ENCODE measurements around the gene CUL4A. TPM values are rescaled to one million over a fixed set of nuclear protein-coding genes. Genes with fewer than 3 reads are reported as not detected.
A peak's percentile ranks its signal among the peaks of the same experiment; 100 is the strongest.

The CUL4A gene
- polyA plus RNA-seq, 1 donor from 2014 or later: 69.9 TPM

- TF ChIP-seq RAD21 (conservative IDR thresholded peaks at IDR 0.05) (no peak), MXI1 (conservative IDR thresholded peaks at IDR 0.05; ENCODE audit: poor library complexity, severe bottlenecking) (no peak), CTCF (IDR thresholded peaks at IDR 0.05; ENCODE audit: poor library complexity, severe bottlenecking) (no peak)
Observed at GRCh38 chr13:113293686-113294085, 84.3 kb downstream of the CUL4A start.

GRCh38 chr13:113295776-113296175 lies 86.4 kb downstream of the CUL4A start:
- no peaks in the 10 kb centered on the region for H3F3A ChIP-seq (ENCODE audit: insufficient read depth, low read length, poor library complexity, severe bottlenecking)
- H2AFZ ChIP-seq (ENCODE audit: low read depth, low read length): no peak overlapping the region
- no peaks in the 10 kb centered on the region for H3K9me2 ChIP-seq (ENCODE audit: insufficient read depth, low read length)
- no peak overlapping the region for H3K4me3 ChIP-seq (ENCODE audit: low read length)
- no peak overlapping the region for H3K9ac ChIP-seq (ENCODE audit: low read length)
- H3K36me3 ChIP-seq (ENCODE audit: insufficient read depth, low read length): no peaks in the 10 kb centered on the region
- peaks cover 5% of the 10 kb centered on the region for H3K27me3 ChIP-seq (ENCODE audit: insufficient read depth, low read depth, low read length)
- no peaks in the 10 kb centered on the region for H4K20me1 ChIP-seq (ENCODE audit: insufficient read depth)
- TF ChIP-seq EZH2 (IDR thresholded peaks at IDR 0.05; ENCODE audit: borderline replicate concordance, insufficient read depth, low read length, poor library complexity, severe bottlenecking) (no peak), REST (IDR thresholded peaks at IDR 0.05; ENCODE audit: borderline replicate concordance) (no peak), MXI1 (conservative IDR thresholded peaks at IDR 0.05; ENCODE audit: poor library complexity, severe bottlenecking) (no peak), POLR2AphosphoS5 (IDR thresholded peaks at IDR 0.05) (no peak), EP300 (conservative IDR thresholded peaks at IDR 0.05; ENCODE audit: poor library complexity, severe bottlenecking) (no peak)
- H3K4me2 ChIP-seq (ENCODE audit: low read length): no peak overlapping the region
- no peaks in the 10 kb centered on the region for H3K9me3 ChIP-seq (ENCODE audit: low read length)
- no peak overlapping the region for H3K27ac ChIP-seq (ENCODE audit: low read length)
- peaks cover 29% of the 10 kb centered on the region for H3K79me2 ChIP-seq (replicated peaks; ENCODE audit: insufficient read depth, low read length)

More at GRCh38 chr13:113293686-113294085, 84.3 kb downstream of the CUL4A start:
- Histone ChIP-seq H3F3A (ENCODE audit: insufficient read depth, low read length, poor library complexity, severe bottlenecking) (no peaks in the 10 kb centered on the region), H3K27ac (ENCODE audit: low read length) (no peak overlapping the region), H3K9ac (ENCODE audit: low read length) (no peak overlapping the region), H3K4me3 (ENCODE audit: low read length) (no peak overlapping the region), H3K9me2 (ENCODE audit: insufficient read depth, low read length) (no peaks in the 10 kb centered on the region), H3K9me3 (ENCODE audit: low read length) (no peaks in the 10 kb centered on the region), H3K4me2 (ENCODE audit: low read length) (no peak overlapping the region), H2AFZ (ENCODE audit: low read depth, low read length) (no peak overlapping the region), H3K36me3 (ENCODE audit: insufficient read depth, low read length) (no peaks in the 10 kb centered on the region), H3K79me2 (replicated peaks; ENCODE audit: insufficient read depth, low read length) (peaks cover 13% of the 10 kb centered on the region), H4K20me1 (ENCODE audit: insufficient read depth) (no peaks in the 10 kb centered on the region), H3K27me3 (ENCODE audit: insufficient read depth, low read depth, low read length) (peaks cover 5% of the 10 kb centered on the region)

GRCh38 chr13:113296823-113297369 lies 87.5 kb downstream of the CUL4A start, which contains the start of gene LAMP1:
Gene LAMP1, plus strand, starts transcription at chr13:113297239. Its CDS starts 196 bp downstream, at chr13:113297435.
- Histone ChIP-seq H3K79me2 (replicated peaks; ENCODE audit: insufficient read depth, low read length) (peaks cover 34% of the 10 kb centered on the region), H3K9me3 (ENCODE audit: low read length) (no peaks in the 10 kb centered on the region), H2AFZ (ENCODE audit: low read depth, low read length) (peak within 1 kb of the TSS; percentile 100), H3K36me3 (ENCODE audit: insufficient read depth, low read length) (no peaks in the 10 kb centered on the region), H3K27ac (ENCODE audit: low read length) (peak within 1 kb of the TSS; percentile 81), H3K9me2 (ENCODE audit: insufficient read depth, low read length) (no peaks in the 10 kb centered on the region), H4K20me1 (ENCODE audit: insufficient read depth) (no peaks in the 10 kb centered on the region), H3K4me2 (ENCODE audit: low read length) (peak within 1 kb of the TSS; percentile 77), H3F3A (ENCODE audit: insufficient read depth, low read length, poor library complexity, severe bottlenecking) (no peaks in the 10 kb centered on the region), H3K4me3 (ENCODE audit: low read length) (peak within 1 kb of the TSS; percentile 97), H3K27me3 (ENCODE audit: insufficient read depth, low read depth, low read length) (peaks cover 3% of the 10 kb centered on the region), H3K9ac (ENCODE audit: low read length) (peak within 1 kb of the TSS; percentile 87)
- peak; percentile 92 for TF ChIP-seq MXI1 (conservative IDR thresholded peaks at IDR 0.05; ENCODE audit: poor library complexity, severe bottlenecking)
- TF ChIP-seq SMC3 (conservative IDR thresholded peaks at IDR 0.05; ENCODE audit: poor library complexity): peak; percentile 42
- no peak for TF ChIP-seq RAD21 (conservative IDR thresholded peaks at IDR 0.05)
- peak; percentile 49 for TF ChIP-seq REST (IDR thresholded peaks at IDR 0.05; ENCODE audit: borderline replicate concordance)
- peak; percentile 88 for TF ChIP-seq EP300 (conservative IDR thresholded peaks at IDR 0.05; ENCODE audit: poor library complexity, severe bottlenecking)
- TF ChIP-seq TAF1 (IDR thresholded peaks at IDR 0.05; ENCODE audit: low read depth): no peak
- TF ChIP-seq EZH2 (IDR thresholded peaks at IDR 0.05; ENCODE audit: borderline replicate concordance, insufficient read depth, low read length, poor library complexity, severe bottlenecking): no peak
- TF ChIP-seq POLR2AphosphoS5 (IDR thresholded peaks at IDR 0.05): peak; percentile 87
- no peak for TF ChIP-seq CTCF (IDR thresholded peaks at IDR 0.05; ENCODE audit: poor library complexity, severe bottlenecking)
